ENCODE results near the gene EYS.
"Not testable (repeated sequence)": the region's sequence is repeated elsewhere in the genome, so short reads cannot be mapped to it uniquely, and the experiment has no call there.

Gene EYS

GRCh38 chr6:63947792-63948529 is 1759.1 kb downstream of the EYS start:
- DNase-seq (ENCODE audit: low read depth) = no peak

DNA sequence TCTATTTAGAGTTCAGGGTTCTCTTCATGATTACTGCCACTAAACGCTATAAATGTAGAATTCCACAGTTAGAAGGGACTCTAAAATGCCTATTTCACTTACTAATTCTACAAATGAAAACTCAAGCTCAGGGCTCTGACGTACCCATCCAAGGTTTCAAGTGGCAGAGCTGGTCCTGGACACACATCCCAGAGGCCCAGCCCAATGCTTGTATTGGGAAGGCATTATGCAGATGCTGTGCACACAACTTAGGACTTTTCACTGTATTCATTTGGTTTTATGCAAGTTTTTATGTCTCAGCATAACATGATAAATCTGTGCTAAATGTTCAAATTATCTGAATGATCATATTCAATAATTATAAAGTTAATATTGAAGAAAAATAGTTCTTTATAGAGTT is 1761.0 kb downstream of the EYS start:
- DNase-seq (ENCODE audit: low read depth) = no peak

DNA sequence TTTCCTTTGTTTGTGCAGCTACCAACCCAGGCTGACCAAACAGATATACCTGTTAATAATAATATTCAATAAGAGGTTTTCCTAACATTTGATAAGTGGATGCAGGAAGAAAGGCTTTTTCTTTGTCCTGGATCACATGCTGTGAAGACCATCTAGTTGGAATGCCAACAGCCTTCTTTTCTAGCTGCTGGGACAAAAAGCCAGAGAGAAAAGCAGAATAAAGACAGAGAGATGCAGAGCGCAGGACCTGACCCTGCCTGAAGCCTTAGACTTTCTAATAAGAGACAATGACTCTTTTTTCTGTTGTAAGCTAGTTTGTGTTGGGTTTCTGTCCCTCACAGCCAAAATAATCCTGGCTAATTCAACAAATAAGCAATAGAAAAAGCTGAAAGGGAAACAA is 1763.2 kb downstream of the EYS start:
- DNase-seq (ENCODE audit: low read depth) = no peak

DNA sequence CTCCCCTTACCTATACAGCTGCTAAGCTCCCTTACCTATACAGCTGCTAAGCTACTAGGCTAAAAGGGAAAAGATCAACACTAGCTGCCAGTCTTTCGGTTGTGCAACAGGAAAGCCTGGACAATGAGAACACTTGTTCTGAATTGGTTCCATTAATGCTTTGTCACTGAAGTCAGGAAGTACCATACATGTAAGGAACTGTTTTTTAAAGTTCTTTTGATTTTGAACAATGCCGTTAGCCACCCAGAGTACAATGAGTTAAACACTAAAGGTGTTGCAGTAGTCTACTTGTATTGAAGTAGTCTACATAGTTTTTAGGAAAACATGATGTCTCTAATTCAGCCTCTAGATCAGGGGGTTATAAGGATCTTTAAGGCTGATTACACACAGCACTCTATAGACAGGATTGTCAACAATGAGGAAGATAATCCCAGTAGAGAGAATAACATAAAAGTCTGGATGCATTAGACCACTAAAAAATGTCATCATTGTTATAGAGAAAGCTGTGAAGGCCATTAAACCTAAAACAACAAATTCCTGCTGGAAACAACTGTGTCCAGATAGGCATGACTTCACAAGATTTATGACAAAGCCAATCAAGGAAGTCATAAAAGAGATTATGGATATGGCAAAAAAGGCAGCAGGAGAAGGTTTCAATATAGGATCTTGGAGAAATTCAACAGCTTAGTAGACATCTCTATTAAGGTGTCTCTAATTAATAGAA is 1765.1 kb downstream of the EYS start:
- DNase-seq (ENCODE audit: low read depth) = no peak

DNA sequence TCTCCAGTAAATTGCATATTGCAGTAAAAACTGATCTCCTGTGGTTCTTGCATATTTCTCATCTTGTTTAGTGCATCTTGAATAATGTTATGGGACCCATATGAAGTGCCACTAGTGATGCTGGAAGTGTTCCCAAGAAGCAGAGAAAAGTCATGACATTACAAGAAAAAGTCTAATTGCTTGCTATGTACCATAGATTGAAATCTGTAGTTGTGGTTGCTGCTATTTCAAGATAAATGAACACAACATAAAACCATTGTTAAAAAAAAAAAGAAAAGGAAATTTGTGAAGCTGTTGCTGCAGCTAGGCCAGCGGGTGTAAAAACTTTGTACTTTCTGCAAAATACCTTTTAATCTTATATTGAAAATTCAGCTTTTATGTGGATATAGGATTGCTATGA is 1767.0 kb downstream of the EYS start:
- no peak for DNase-seq (ENCODE audit: low read depth)

- no peak for DNase-seq (ENCODE audit: low read depth)
Observed at GRCh38 chr6:63936399-63936798, 1770.6 kb downstream of the EYS start.

DNA sequence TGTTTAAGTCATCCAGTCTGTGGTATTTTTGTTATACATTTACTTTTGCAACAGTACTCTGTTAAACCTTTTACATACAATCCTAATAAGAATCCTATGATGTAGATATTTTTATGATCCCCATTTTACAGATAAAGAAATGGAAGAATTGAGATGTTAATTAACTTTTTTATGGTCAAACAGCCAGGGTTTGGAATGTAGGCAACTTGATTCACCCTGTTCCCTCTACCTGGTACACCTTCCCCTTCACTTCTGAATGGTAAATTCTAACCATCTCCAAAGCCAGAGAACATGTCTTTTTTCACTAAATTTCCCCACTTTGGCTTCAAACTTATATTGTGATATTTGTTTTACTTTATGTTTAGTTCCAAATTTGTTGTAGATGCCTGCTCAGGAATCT is 1771.3 kb downstream of the EYS start:
- no peak for DNase-seq (ENCODE audit: low read depth)

DNA sequence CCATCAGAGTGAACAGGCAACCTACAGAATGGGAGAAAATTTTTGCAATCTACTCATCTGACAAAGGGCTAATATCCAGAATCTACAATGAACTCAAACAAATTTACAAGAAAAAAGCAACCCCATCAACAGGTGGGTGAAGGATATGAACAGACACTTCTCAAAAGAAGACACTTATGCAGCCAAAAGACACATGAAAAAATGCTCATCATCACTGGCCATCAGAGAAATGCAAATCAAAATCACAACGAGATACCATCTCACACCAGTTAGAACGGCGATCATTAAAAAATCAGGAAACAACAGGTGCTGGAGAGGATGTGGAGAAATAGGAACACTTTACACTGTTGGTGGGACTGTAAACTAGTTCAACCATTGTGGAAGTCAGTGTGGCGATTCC is 1773.1 kb downstream of the EYS start:
- not testable (repeated sequence) for DNase-seq (ENCODE audit: low read depth)

DNA sequence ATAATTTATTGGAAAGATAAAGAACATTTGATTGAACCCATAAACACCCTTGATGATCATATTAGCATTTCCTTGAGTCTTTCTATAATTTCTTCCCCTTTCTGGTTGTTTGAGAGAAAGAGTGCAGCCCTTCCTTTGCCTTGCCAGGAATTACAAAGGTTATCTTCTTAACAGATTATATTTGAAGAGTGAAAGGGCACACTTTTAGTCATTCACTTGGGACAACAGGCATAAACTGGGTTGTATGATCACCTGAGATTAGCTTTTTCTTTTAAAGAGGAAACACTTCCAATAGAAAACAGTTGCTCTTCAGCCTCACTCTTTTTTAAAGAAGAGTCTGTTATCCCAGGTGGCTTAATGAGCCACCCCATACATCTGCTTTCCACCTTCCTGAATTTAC is 1776.2 kb downstream of the EYS start:
- no peak for DNase-seq (ENCODE audit: low read depth)

- no peak for DNase-seq (ENCODE audit: low read depth)
Observed at GRCh38 chr6:63929111-63929510, 1777.9 kb downstream of the EYS start.

DNA sequence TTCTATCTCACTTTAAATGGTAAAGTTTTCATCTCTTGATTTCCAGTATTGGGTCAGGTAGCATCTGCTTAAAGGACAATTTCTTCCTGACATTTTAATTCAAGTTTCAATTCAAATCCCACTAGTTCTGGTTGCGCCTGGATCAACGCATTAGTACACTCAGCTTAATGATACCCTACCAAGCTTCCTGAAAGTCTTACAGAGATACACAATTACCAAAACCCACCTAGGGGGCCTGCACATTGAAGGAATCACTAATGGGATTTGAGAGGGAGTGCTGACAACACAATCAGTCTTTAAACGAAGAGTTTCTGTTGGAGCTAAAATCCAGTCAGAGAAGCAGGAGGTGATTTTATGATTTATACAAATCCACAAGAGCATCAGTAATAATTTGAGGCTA is 1778.4 kb downstream of the EYS start:
- DNase-seq (ENCODE audit: low read depth) = no peak

GRCh38 chr6:63926950-63927927 is 1779.8 kb downstream of the EYS start:
- DNase-seq (ENCODE audit: low read depth) = no peak

- DNase-seq (ENCODE audit: low read depth) = no peak
Observed at GRCh38 chr6:63926258-63926780, 1780.7 kb downstream of the EYS start.

- DNase-seq (ENCODE audit: low read depth) = no peak
Observed at GRCh38 chr6:63923139-63923739, 1783.8 kb downstream of the EYS start.

GRCh38 chr6:63919556-63920110 is 1787.4 kb downstream of the EYS start:
- no peak for DNase-seq (ENCODE audit: low read depth)

- DNase-seq (ENCODE audit: low read depth) = no peak
Observed at GRCh38 chr6:63912887-63913286, 1794.1 kb downstream of the EYS start.

GRCh38 chr6:63910863-63911551 is 1796.0 kb downstream of the EYS start:
- DNase-seq (ENCODE audit: low read depth) = no peak

DNA sequence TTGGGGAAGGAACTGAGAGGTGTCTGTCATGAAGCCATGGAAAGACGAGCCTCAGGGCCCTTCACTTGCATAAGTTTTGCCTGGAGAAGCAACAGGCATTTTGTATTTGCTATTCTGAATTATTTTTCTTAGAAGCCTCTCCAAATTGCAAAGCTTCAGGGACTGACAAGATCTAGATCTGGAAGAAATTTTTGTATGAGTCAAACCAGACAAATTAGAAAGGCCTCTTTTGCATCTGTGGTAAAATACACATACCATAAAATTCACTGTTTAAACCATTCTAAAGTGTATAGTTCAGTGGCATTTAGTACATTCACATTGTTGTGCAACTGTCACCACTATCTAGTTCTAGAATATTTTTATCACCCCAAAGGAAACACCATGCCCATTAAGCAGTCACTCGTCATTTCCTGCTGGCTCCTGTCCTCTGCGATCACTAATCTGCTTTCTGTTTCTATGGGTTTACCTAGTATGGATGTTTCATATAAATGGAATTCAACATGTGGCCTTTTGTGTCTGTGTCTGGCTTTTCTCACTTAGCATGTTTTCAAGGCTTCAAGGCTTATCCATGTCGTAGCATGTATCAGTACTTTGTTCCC is 1802.3 kb downstream of the EYS start:
- DNase-seq (ENCODE audit: low read depth) = no peak

DNA sequence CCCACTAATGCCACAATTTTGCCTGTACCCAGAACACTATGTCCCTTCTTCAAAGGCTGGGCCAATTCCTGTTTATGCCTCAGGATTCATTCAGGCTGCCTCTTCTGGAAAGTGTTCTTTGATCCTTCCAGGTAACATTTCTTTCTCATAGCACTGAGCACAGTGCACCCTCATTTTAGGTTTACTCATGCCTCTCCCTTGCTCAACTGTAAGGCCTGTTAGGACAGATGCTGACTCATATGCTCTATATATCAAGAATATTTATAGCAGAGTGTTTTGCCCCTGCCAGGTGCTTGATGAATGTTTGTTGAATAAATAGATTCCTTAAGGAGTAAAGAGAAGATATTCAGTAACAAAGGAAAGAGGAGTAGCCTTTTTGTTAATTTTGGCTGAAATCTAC is 1807.5 kb downstream of the EYS start:
- no peak for DNase-seq (ENCODE audit: low read depth)

- DNase-seq (ENCODE audit: low read depth) = no peak
Observed at GRCh38 chr6:63897952-63898351, 1809.1 kb downstream of the EYS start.

DNA sequence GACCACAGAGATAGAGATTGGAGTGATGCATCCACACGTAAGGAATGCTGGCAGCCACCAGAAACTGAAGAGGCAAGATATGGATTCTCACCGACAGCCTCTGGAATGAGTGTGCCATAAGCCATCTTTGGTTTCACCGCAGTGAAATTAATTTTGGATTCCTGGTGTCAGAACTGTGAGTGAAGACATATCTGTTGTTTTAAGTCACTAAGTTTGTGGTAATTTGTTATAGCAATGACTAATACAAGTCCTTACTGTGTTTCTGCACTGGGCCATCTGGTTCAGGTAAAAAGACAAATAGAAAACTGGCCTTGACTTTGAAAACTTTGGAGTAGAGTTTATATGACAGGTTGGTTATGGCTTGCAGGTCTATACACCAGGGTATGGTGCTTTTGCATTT is 1809.6 kb downstream of the EYS start:
- DNase-seq (ENCODE audit: low read depth) = no peak

Data from activated T-helper 1 cell treated with Interleukin-2 at 50 U/mL for 16 hours (primary cell).